GM08714 (cell line): ENCODE measurements around the gene MARCOL.

Experiments used
- H3K4me3 ChIP-seq: fragments of 200-500 bp; sonication (Bioruptor generic); 2 replicates; pipeline ENCODE4 v1.5.1; 2014; ENCODE audit warnings: mild to moderate bottlenecking, low read length, inconsistent platforms
- ZNF274 ChIP-seq: IDR thresholded peaks from 2 replicates; pipeline ENCODE4 v1.6.1; 2012; ENCODE audit warnings: mild to moderate bottlenecking, low read depth, low read length

The MARCOL gene, protein sequence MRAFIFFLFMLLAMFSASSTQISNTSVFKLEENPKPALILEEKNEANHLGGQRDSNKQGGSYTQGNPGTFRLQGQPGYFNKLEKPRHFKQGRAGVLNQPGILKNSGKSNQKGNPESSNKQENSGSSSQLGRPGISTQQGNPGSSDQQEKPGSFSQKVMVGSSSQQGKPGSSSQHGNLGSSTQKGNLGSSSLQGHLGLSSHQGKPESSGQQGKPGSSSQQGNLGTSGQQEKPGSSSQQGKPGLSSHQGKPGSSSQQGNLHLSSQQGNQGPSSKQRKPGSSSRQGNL

DNA sequence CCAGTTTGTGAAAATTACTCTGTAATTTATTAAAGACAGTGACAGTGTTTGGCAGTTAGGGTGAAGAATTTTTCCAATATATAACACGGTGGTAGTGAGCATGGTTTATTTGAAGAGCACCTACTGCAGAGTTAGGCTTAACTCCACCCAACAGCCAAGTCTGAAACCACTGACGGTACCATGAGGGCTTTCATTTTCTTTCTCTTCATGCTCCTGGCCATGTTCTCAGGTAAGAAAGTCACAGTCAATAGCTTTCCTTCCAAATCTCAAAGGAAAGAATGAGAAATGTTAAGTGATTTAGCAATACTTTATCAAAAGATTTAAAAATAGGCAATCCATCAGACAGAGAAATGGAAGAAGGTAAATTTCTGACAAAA, at the start of gene MARCOL:
TSS of gene MARCOL (plus strand) at position 108 of the 377 bp plus-strand sequence. CDS start at position 181, 73 bp downstream.
- H3K4me3 ChIP-seq, result no peak within 1 kb of the TSS
- TF ChIP-seq ZNF274, result no peak

DNA sequence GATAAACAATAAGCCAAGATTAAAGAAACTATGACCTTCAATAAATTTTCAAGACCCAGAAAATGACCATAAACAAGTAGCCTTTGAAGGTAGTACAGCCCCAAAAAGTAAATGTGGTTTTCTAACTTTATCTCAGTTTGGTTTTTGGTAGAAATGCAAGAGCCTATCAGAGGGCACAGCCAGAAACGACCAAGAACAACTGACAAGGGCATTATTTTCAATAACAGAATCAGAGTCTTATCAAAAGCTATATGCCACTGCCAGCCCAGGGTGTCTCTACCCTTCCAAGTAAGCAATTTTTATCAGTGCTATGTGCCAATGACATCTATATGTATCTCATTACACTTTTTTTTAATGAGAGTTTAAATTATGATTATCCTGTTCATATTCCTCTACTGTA, 47.3 kb upstream of the MARCOL start:
- no peak overlapping the region for H3K4me3 ChIP-seq
- no peak for TF ChIP-seq ZNF274

DNA sequence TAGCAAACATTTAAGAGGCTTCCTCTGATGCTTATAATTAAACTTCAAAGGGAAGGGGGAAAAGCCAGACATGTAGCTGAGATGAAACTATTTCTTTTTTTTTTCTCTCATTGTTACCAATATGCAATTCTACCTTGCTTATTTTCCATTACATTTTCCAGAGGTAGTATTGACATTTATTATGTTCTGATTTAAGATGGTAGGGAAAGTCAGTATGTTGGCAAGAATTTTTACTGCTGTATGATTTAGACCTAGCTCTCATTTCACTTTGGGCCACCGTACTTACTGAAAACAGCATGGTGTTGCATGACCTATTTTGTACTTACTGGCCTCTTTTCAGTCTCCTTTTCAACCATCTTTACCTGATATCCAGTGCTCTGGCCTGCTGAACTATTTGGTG, 45.1 kb upstream of the MARCOL start:
- no peak for TF ChIP-seq ZNF274
- no peak overlapping the region for H3K4me3 ChIP-seq

DNA sequence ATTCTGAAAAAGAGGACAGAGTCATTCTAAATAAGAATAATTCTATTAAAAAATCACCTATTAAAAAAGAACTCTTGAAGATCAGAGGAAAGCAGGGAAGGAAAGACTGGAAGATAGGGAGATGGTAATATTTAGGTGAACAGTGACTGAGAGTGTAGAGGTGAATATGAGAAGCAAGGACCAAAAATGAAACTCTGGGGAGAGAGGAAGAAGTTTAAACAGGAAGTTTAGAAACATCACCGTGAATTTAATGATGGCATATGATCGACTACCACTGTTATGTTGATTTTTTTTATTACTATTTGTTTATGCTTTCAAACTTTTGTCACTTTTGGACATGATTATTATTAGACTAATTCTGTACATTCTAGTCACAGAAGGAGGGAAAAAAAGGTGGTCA, 37.2 kb upstream of the MARCOL start:
- no peak for TF ChIP-seq ZNF274
- H3K4me3 ChIP-seq, result no peak overlapping the region

DNA sequence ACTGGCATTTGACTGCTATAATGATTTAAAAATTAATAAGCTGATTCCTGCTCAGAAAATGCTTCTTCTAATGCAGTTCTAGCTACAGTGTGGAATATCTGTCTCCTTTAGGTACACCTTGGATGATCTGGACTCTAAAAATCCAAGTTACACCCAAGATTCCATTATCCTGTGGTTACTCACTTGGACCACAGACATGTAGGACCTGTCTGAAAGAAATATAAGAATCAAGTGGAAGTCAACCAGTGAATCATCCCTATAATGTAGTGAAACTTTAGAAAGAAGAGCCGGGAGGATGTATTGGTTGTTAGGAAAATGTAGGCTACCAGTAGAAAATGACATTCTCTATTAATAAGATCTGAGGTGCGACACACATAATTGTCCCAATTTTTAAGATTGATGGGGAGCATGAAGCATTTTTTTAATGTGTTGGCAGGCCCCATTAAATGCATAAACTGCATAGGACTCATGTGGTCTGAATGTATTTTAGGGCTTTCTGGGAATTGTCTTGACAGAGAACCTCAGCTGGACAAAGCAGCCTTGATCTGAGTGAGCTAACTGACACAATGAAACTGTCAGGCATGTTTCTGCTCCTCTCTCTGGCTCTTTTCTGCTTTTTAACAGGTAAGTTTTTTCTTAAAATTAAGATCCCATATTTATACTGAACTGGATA, 35.7 kb upstream of the MARCOL start, which contains the start of gene SPINK6:
TSS of gene SPINK6 (plus strand) at position 512 of the 673 bp plus-strand sequence. CDS start at position 567, 55 bp downstream.
- no peak for TF ChIP-seq ZNF274
- H3K4me3 ChIP-seq, result no peak within 1 kb of the TSS

DNA sequence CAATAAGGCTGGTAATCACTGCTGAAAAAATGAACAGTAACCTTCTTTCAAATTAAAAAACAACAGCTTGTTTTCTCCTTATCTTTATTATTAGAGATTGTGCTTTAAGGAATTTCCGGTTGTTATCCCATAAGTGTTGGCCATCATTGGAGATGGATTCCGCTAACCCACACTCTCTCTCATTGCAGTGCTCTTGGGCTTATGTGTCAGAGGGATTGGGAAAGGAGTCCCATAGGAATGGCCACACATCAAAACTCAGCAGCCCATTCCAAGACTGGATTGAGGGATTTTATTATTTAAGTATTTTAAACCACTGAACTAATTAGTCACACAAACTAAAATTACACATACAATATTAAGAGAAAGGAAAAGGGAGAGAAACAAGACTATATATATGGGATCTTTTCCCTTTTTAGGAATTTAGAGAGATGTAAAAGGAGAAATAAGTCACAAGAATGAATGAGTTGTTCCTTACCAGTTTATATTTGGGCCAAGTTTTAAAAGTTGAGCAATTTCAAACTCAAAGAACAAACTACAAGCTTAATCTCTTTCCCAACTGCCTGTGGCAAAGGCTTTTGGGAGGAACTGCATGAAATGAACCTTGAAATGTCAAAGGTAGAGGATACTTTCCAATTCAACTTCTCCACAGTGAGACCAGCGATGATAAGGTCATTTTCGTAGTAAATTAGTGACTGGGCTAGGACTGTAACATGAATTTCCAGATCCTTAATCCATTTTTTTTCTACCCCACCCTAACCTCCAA, 33.1 kb upstream of the MARCOL start:
- H3K4me3 ChIP-seq, result no peak overlapping the region
- TF ChIP-seq ZNF274, result no peak

DNA sequence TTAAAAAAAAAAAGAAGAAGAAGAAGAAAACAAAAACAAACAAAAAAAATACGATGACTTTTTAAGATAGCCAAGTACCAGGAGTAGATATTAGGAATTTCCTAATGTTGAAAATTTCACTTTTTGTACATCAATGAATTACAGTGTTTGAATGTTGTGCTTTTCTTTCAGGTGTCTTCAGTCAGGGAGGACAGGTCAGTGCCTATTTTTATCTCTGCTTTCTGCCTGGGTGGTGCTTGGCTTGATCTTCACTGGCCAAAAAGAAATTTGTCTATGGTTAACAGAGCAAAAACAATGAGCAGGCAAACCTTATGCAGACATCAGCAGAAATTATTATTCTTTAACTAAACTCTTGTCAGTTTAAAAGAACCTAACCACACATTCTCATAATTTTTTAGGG, 32.5 kb upstream of the MARCOL start:
- TF ChIP-seq ZNF274, result no peak
- no peak overlapping the region for H3K4me3 ChIP-seq

DNA sequence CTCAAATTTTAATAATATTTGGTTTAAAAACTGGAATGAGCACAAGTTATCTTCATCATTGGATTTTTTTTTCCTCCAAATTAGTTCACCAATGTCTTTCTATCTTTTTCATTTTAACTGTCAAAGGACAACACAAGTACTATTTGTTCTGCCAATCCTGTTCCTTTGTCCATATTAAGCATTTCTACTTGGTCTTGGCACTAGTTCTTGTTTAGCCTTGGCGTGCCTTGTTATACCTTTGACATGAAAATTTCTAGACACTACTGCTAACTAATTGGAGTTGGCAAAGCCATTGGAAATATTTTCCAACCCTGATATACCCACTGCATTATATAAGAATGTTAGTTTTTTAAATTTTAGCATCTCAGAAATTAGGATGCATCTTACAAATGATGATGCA, 31.7 kb upstream of the MARCOL start:
- TF ChIP-seq ZNF274, result no peak
- no peak overlapping the region for H3K4me3 ChIP-seq

DNA sequence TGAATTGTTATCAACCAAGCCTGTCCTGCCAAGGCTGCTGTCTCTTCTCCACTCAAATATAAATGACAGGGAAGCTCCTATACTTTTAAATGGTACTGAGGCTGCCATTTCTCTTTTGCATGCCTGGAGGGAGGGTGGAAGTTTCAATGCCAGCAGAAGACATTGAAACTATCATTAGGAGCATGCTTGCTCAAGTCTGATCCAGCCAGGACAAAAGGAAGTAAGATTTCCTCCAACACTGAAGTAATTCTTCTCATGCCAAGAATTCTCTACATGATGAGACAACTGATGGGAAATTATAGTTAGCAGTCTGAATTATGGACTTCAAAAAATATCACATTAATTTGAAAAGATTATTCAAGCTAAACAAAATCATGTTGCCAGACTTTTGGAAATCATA, 30.1 kb upstream of the MARCOL start:
- TF ChIP-seq ZNF274, result no peak
- H3K4me3 ChIP-seq, result no peak overlapping the region

DNA sequence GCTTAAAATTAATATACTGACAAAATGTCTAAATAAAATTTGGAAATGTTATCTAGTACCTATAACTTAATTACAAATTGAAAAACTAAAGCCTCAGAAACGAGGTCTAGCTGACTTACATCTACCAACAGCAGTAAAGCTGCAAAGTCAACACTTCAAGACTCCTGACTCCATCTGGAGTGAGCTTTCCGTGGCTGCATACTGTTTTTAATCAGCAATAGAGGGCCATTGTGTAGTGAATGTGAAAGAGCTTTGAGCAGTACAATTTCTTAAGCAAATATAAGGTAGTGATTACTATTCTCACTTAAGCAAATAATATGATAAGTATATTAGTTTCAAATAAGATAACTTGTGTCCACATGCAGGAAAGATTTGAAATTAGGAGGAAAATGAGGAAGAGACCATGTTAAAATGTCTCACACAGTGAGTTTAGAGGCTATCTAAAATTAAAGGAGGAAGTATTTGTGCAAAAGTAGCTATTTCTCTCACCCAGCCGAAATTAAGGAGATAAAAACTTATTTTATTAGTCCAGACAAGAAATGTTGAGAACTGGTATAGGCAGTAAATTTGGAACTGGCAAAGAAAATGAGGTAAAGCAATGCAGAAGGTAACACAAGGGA, 29.1 kb upstream of the MARCOL start:
- no peak overlapping the region for H3K4me3 ChIP-seq
- no peak for TF ChIP-seq ZNF274

DNA sequence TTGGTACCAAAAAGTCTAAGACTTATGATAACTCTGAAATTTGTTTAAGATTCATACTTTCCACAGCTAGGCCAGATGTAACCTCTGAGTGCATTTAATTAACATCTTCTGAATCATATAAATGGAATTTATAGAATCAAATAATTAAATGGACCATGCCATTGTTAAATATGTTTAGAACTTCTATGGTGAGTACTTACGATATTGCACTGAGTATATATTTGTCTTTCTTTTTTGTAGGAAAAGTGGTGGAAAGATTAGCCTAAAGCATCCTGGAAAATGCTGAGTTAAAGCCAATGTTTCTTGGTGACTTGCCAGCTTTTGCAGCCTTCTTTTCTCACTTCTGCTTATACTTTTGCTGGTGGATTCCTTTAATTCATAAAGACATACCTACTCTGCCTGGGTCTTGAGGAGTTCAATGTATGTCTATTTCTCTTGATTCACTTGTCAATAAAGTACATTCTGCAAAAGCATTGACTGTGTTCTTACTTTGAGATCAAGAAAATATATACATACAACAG, 23.6 kb upstream of the MARCOL start:
- TF ChIP-seq ZNF274, result no peak
- H3K4me3 ChIP-seq, result no peak overlapping the region

DNA sequence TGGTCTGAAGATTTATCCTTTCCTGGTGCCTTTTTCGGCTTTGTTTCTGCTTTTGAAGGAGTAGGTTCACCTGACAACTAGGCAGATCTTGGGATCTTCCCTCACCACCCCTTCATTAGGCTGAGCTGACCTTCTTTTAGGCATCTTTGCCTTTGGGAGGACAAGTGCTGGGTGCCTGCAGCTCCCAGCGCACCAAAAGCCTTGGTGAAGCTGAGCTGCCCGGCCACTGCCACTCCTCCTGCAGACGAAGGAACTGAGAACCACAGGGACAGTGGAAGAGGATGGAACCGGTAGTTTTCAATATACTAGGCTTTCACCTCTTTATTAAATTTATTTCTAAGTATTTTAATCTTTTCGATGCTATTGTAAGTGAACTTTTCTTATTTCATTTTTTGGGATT, 16.8 kb upstream of the MARCOL start:
- H3K4me3 ChIP-seq, result no peak overlapping the region
- TF ChIP-seq ZNF274, result no peak

DNA sequence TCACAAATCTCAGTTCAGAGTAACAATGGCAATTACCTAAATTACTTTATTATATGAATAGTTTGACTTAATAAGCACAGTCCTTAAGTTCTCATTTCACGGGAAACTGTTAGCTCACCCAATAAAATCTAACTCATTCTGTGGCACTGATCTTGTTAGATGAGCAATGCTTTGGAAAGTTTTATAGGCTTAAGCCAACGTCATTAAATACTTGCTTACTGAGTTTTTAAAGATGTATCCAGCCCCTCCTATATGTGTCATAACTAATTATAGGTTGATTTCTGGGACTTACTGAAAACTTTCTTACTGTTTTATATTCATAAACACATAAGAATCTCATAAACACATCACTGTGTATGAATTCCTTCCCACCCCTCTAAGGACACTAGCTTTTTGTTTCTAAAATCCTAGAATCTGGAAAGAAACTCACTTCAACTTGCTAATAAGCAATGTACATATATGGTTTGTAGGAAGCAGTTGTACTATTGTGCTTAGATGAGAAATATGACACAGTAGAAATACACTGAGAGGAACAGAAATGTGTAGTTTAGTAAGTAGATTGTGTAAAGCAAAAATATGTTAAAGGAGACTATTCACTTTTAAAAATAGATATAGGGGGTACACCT, 14.1 kb upstream of the MARCOL start:
- H3K4me3 ChIP-seq, result no peak overlapping the region
- no peak for TF ChIP-seq ZNF274

DNA sequence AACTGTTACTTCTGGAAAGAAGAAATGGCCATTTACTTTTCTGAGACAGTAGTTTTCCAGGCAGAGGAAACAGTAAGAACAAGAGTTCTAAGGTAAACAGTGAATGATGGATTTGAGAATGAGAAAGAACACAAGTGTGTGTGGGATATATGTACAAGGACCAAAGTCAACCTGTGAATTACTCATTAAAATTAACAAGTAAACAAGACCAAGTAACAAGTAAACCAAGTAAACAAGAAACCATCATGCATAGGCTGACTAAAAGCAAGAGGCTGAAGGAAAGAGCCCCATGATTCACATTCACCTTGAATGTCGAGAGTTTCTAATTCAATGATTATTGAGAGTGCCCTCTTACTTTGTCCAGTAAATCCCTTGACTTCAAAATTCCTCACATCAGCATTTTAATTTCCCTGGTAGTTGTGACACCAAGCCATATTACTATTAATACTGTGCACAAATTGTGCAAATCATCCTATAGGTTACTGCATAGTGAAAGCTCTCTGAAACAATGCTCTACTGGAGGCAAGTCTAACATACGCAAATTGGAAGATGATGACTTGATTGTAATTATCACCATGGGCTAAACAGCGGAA, 9.8 kb upstream of the MARCOL start:
- TF ChIP-seq ZNF274, result no peak
- H3K4me3 ChIP-seq, result no peak overlapping the region
